Measurements from ENCODE around the gene RALGAPA1.
"Not testable (repeated sequence)": the region's sequence is repeated elsewhere in the genome, so short reads cannot be mapped to it uniquely, and the experiment has no call there.

DNA sequence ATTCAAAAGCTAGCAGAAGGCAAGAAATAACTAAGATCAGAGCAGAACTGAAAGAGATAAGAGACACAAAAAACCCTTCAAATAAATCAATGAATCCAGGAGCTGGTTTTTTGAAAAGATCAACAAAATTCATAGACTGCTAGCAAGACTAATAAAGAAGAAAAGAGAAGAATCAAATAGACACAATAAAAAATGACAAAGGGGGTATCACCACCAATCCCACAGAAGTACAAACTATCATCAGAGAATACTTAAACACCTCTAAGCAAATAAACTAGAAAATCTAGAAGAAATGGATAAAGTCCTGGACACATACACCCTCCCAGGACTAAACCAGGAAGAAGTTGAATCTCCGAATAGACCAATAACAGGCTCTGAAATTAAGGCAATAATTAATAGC lies 189.6 kb downstream of the RALGAPA1 start:
- not testable (repeated sequence) for TF ChIP-seq POLR2AphosphoS5 (IDR thresholded peaks at IDR 0.05; ENCODE audit: low read depth, low read length); CHD2 (IDR thresholded peaks at IDR 0.05; ENCODE audit: low read length, partially characterized antibody); RFX5 (IDR thresholded peaks at IDR 0.05; ENCODE audit: low read length)
- TF ChIP-seq, protein P1, sequence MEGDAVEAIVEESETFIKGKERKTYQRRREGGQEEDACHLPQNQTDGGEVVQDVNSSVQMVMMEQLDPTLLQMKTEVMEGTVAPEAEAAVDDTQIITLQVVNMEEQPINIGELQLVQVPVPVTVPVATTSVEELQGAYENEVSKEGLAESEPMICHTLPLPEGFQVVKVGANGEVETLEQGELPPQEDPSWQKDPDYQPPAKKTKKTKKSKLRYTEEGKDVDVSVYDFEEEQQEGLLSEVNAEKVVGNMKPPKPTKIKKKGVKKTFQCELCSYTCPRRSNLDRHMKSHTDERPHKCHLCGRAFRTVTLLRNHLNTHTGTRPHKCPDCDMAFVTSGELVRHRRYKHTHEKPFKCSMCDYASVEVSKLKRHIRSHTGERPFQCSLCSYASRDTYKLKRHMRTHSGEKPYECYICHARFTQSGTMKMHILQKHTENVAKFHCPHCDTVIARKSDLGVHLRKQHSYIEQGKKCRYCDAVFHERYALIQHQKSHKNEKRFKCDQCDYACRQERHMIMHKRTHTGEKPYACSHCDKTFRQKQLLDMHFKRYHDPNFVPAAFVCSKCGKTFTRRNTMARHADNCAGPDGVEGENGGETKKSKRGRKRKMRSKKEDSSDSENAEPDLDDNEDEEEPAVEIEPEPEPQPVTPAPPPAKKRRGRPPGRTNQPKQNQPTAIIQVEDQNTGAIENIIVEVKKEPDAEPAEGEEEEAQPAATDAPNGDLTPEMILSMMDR (IDR thresholded peaks at IDR 0.05) = not testable (repeated sequence)
